ENCODE measurements around the gene NFKB2. TPM values are rescaled to one million over a fixed set of nuclear protein-coding genes. Genes with fewer than 3 reads are reported as not detected.

NFKB2 gene
- total RNA-seq, 1 donor from 2014 or later: 15.3 TPM

- peak; percentile 26 to 51 for DNase-seq (ENCODE audit: low read depth in 2 of 2)
These were observed 605 bp upstream of the NFKB2 start for GRCh38 chr10:102394801-102395399.

- no peak for DNase-seq (ENCODE audit: low read depth in 2 of 2)
These were observed 779 bp downstream of the NFKB2 start for GRCh38 chr10:102396317-102396650.

GRCh38 chr10:102396730-102397151, 1.2 kb downstream of the NFKB2 start:
- DNase-seq (ENCODE audit: low read depth in 2 of 2): no peak

GRCh38 chr10:102397222-102398171, 2.0 kb downstream of the NFKB2 start:
- DNase-seq (ENCODE audit: low read depth in 2 of 2): no peak

- DNase-seq (ENCODE audit: low read depth in 2 of 2): no peak
These were observed 2.9 kb downstream of the NFKB2 start for GRCh38 chr10:102398172-102399020.

- peak; percentile 63 to 86 for DNase-seq (ENCODE audit: low read depth in 2 of 2)
These were observed 3.9 kb downstream of the NFKB2 start for GRCh38 chr10:102399217-102400021.

GRCh38 chr10:102400076-102400475, 4.6 kb downstream of the NFKB2 start:
- DNase-seq (ENCODE audit: low read depth in 2 of 2): no peak

GRCh38 chr10:102400598-102401341, 5.3 kb downstream of the NFKB2 start:
- DNase-seq (ENCODE audit: low read depth in 2 of 2): no peak

GRCh38 chr10:102401342-102401654, 5.8 kb downstream of the NFKB2 start:
- no peak for DNase-seq (ENCODE audit: low read depth in 2 of 2)

- no peak for DNase-seq (ENCODE audit: low read depth in 2 of 2)
These were observed 6.4 kb downstream of the NFKB2 start for GRCh38 chr10:102401735-102402511.

GRCh38 chr10:102402512-102402896, 7.0 kb downstream of the NFKB2 start:
- no peak for DNase-seq (ENCODE audit: low read depth in 2 of 2)

GRCh38 chr10:102403115-102403514, 7.6 kb downstream of the NFKB2 start:
- DNase-seq (ENCODE audit: low read depth in 2 of 2): no peak

GRCh38 chr10:102404361-102405107, 9.0 kb downstream of the NFKB2 start:
- no peak for DNase-seq (ENCODE audit: low read depth in 2 of 2)

- DNase-seq (ENCODE audit: low read depth in 2 of 2): no peak
These were observed 9.6 kb downstream of the NFKB2 start for GRCh38 chr10:102405108-102405571.

- DNase-seq (ENCODE audit: low read depth in 2 of 2): no peak
These were observed 10.1 kb downstream of the NFKB2 start for GRCh38 chr10:102405632-102406031.

GRCh38 chr10:102406815-102407214, 11.3 kb downstream of the NFKB2 start:
- DNase-seq (ENCODE audit: low read depth in 2 of 2): no peak

GRCh38 chr10:102407425-102408130, 12.1 kb downstream of the NFKB2 start:
- no peak for DNase-seq (ENCODE audit: low read depth in 2 of 2)

- no peak for DNase-seq (ENCODE audit: low read depth in 2 of 2)
These were observed 12.7 kb downstream of the NFKB2 start for GRCh38 chr10:102408131-102408727.

Data from dermis microvascular lymphatic vessel endothelial cell (primary cell).